Epithelial cell of proximal tubule (primary cell): ENCODE data around the gene SLC26A4. TPM values are rescaled to one million over a fixed set of nuclear protein-coding genes. Genes with fewer than 3 reads are reported as not detected.

ENCODE experiments used
- DNase-seq: peaks from one replicate; pipeline ENCODE4 v3.0.0-alpha.2; 2011; ENCODE audit warnings: low read depth
- H3K4me3 ChIP-seq: 2 replicates; pipeline ENCODE4 v1.5.1; 2011; ENCODE audit warnings: low read depth, mild to moderate bottlenecking, low read length
- CTCF ChIP-seq: conservative IDR thresholded peaks from 2 replicates; pipeline ENCODE4 v1.5.1; 2012; ENCODE audit warnings: low read depth, mild to moderate bottlenecking, low read length
- total RNA-seq: library from RNA; depleted of rRNA; stranded (reverse); fragments of >200 nt; gene quantifications from 2 replicates; pipeline ENCODE4 v1.2.3, GENCODE V29; 2015

The SLC26A4 gene
- total RNA-seq, 1 donor from 2014 or later, result 0.35 TPM

DNA sequence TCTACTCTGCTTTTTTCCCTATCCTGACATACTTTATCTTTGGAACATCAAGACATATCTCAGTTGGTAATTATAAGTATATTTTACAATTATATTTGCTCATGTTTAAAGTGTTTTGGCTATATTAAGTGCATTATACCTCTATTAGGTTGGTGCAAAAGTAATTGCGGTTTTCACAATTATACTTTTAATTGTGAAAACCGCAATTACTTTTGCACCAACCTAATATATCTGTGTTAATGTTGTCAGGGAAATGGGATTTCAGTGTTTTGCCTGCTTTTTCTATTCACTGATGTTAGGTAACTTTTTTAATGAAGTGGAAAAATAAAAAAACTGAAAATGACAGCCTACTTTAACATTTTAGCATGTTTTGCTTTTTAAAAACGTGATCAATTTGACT is 11.6 kb downstream of the SLC26A4 start:
- TF ChIP-seq CTCF, result no peak
- H3K4me3 ChIP-seq, result no peak overlapping the region
- no peak for DNase-seq

DNA sequence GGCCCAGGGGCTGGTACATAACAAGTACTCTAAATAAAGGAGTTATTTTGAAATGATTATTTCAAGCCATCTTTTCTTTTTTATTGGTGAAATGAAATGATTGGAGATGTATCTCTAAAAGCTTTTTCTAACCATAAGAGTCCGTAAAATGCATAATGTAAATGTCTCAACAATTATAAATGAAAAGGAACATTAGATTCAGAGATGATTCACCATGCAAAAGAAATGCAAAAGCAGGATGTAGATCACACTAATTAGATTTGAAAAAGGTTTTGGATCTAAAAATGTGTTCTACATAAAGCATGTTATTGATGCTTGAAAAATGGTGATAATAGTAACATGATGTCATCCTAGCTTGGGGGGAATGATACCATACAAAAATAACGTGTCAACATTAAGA is 15.6 kb downstream of the SLC26A4 start:
- TF ChIP-seq CTCF, result no peak
- H3K4me3 ChIP-seq, result no peak overlapping the region
- DNase-seq, result no peak

- TF ChIP-seq CTCF, result no peak
- H3K4me3 ChIP-seq, result no peak overlapping the region
- DNase-seq, result no peak
Measured at GRCh38 chr7:107678110-107678753, 17.6 kb downstream of the SLC26A4 start.

DNA sequence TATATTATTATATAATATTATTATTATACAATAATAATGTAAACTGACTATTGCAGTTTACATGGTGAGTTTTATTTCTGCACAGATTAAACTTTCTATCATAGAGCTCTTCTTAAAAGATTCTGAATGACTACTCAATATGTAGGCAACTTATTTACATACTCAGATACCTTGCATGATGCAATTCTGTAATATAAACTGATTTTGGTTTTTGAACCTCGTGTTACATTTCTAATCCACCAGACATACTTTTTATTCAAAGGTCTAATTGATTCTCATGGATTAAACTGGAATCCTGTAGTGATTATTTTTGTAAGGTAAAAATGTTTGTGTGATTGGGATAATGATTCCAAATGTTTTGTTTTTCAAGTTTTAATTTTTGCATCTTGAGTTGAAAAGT is 19.9 kb downstream of the SLC26A4 start:
- H3K4me3 ChIP-seq, result no peak overlapping the region
- no peak for TF ChIP-seq CTCF
- DNase-seq, result no peak

DNA sequence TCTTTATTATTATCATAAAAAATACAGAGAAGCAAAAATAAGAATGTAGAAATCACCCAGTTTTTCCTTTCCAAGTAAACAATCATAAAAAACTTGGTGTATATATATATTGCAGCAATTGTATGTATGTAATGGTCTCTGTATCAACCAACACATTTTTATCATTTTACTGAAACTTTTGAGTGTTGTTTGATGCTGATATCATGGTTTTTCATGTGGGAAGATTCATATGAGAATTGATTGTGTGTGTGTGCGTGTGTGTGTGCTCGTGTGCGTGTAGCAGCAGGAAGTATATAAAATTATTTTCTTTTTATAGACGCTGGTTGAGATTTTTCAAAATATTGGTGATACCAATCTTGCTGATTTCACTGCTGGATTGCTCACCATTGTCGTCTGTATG is 22.3 kb downstream of the SLC26A4 start:
- DNase-seq, result no peak
- no peak overlapping the region for H3K4me3 ChIP-seq
- no peak for TF ChIP-seq CTCF

DNA sequence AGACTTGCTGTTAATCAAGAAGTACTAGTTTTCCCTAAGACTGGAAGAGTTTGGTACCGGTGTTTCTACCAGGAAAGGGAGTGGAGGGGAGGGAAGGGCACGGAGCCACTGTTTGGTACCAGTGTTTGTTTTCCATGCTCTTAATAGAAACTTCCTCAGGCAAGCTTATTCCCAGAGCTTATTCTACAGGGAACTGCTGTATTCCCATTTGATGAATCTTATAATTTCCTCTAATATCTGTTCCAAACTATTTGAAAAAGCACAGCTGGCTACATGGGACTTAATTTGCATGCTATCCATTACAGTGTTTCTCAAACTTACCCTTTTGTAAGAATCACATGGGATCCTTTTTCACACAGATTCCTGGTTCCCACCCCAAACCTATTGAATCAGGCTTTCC is 23.7 kb downstream of the SLC26A4 start:
- H3K4me3 ChIP-seq, result no peak overlapping the region

More for the DNA sequence above, 23.7 kb downstream of the SLC26A4 start:
- no peak for TF ChIP-seq CTCF
- no peak for DNase-seq
